GM12874 (cell line): Measurements from ENCODE around the gene ZEB2.

Experiments used
- TF ChIP-seq, protein P1 (sequence below): IDR thresholded peaks from 2 replicates; pipeline ENCODE4 v1.5.1; 2011; ENCODE audit warnings: low read depth, mild to moderate bottlenecking, control low read depth, low read length, moderate library complexity; ENCODE audit not compliant: insufficient read depth

Gene ZEB2

DNA sequence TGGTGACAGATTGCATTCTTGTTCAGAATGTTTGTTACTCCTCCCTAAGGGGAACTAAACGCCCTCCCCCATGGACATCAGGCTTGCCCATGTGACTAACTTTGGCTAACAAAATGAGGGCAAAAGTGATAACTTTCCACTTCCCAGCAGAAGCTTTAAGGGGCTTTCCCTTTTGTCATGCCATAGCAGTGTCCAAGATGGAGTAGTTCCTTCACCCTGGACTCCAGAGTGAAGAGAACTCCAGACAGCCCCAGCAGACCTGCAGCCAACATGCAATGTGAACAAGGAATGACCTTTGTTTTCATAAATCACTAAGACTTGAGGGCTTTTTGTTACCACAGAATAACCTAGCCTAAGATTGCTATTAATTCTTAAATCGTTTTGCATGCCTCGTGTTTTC lies 163.5 kb downstream of the ZEB2 start:
- TF ChIP-seq, protein P1, sequence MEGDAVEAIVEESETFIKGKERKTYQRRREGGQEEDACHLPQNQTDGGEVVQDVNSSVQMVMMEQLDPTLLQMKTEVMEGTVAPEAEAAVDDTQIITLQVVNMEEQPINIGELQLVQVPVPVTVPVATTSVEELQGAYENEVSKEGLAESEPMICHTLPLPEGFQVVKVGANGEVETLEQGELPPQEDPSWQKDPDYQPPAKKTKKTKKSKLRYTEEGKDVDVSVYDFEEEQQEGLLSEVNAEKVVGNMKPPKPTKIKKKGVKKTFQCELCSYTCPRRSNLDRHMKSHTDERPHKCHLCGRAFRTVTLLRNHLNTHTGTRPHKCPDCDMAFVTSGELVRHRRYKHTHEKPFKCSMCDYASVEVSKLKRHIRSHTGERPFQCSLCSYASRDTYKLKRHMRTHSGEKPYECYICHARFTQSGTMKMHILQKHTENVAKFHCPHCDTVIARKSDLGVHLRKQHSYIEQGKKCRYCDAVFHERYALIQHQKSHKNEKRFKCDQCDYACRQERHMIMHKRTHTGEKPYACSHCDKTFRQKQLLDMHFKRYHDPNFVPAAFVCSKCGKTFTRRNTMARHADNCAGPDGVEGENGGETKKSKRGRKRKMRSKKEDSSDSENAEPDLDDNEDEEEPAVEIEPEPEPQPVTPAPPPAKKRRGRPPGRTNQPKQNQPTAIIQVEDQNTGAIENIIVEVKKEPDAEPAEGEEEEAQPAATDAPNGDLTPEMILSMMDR, result no peak

DNA sequence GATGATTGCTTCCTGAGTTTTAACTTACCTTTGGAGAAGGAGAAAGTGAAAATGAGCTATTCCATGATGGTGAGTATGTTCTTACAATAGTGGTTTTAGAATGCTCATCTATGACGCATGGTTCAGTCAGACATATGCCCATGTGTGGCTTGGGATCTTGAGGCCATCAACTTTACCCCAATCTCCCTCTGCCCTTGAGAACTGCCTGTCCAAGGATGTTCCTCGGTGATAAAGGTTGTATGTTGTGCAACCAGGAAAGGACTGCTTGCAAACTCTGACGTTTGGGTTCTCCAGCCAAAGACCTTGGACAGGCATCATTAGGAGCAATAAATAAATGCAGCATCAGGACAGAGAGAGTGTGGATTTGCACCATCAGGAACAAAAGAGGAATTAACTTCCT lies 165.0 kb downstream of the ZEB2 start:
- TF ChIP-seq, protein P1, result no peak

DNA sequence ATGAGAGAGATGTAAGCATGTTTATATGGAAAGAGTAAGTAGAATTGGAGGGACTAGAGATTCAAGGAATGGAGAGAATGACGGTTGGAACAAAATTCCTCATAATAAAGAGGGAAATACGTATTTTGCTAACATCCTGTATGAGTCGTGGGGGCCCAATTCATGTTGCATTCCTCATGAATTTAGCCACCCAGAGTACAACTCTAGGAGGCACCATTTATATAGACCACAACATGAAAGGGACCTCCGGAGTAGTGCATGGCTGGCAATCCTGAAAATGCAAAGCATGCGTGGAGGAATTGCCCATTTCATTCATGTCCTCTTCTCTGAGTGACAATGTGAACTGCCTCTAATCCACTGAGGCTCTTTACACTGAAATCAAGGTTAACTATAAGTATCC lies 168.2 kb downstream of the ZEB2 start:
- TF ChIP-seq, protein P1, result no peak

DNA sequence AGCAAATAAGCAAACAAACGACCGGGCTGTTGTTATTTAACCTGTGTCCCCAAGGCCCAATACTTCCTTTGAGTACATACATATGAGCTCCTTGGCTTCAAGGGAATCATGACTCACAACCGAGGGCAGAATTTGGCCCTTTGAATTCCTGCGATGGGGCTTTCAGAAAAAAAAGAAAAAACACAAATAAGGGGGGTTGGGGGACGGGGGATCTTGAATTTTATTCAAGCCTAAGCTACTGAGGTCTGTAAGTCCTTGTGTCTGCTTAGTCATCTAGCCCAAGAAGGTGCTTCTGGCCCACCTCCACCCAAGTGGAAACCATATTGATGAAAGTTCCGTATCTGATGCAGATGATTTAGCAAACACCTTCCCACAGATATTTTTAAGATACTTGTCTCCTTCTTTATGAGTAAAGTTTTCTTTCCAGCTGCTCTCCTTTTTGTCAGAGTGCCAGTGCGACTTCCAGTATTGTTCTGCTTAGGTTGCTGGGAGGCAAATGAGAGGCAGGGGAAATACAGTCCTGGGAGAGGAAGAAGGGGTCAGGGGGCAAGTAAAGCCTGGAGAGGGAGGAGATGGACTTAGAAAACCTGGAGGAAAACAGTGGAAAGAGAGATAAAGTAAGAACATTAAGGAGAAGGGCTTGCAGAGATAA lies 169.6 kb downstream of the ZEB2 start:
- TF ChIP-seq, protein P1, result no peak

DNA sequence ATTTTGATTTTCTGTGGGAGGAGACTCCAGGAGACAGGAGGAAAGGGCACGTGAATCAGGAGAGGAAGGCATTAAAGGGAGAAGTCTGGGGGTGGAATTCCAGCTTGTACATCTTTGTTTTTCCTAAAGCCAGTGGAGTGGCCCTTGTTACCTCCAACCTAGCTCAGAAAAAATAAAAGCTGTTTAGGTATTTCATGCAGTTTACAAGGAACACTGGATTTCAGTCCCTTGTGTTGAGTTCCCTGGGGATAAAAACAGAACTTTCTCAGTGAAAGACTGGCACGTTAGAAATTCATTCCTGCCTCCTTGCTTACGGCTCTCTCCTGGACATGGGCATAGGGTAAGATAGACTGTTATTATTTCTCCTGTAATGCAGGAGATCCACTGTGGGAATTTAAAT lies 170.2 kb downstream of the ZEB2 start:
- TF ChIP-seq, protein P1, result no peak

DNA sequence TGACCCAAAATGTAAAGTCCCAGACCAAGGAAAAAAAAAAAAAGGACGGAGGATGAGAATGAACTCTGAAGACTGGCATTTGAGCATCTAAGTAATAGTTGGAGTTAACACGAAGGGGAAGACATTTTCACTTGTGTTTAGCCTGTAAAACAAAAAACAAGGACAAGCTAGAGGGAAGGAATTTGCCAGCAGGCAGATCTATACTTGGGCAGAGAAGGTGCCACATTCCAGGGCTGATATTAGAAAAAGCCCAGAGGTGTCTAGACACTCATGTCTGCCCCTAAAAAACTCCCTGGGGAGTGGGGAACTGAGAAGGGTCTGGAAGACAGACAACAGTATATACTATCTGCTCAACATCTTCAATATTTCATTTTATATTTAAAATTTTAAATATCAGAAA lies 171.1 kb downstream of the ZEB2 start:
- TF ChIP-seq, protein P1, result no peak

DNA sequence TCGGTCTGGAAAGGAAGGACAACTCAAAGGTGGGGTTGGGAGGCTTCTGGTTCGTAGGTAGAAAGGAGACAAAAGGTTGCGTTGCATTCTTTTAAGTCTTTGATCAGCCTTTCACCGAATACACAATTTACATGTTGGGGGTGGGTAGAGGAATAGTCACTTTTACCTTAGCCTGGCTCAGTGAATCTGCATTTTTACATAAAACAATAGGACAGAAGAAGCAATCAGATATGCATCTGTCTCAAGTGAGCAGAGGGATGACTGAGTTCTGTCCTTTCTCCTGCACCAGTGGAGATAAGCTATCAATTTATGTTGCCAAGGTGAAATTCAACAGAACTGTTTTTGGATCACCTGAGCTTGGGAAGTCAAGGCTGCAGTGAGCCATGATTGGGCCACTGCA lies 173.7 kb downstream of the ZEB2 start:
- TF ChIP-seq, protein P1, result no peak
